Measurements from ENCODE around the gene IL5RA.

IL5RA gene

GRCh38 chr3:3110299-3110630 is at the start of gene IL5RA:
Gene IL5RA (minus strand): TSS chr3:3110374. CDS start chr3:3104984, 5,390 bp downstream.
- ATAC-seq (replicated peaks) (peak in 1 of 2 donors; percentile 52), DNase-seq (no peak)
- Mint-ChIP-seq H3K4me3 (peak within 1 kb of the TSS in 1 of 2 donors; percentile 17), H3K27me3 (peaks cover under 1 to 14% of the 10 kb centered on the region in 2 donors), H3K9me3 (peaks cover 0 to 4% of the 10 kb centered on the region in 2 donors), H3K4me1 (peaks cover 18 to 42% of the 10 kb centered on the region in 2 donors), H3K27ac (peak within 1 kb of the TSS; percentile 81), H3K36me3 (no peaks in the 10 kb centered on the region)

- H3K4me3 Mint-ChIP-seq: no peak overlapping the region
- H3K4me1 Mint-ChIP-seq: peaks cover 0 to 2% of the 10 kb centered on the region in 2 donors
- ATAC-seq (replicated peaks): no peak
- H3K27me3 Mint-ChIP-seq: no peaks in the 10 kb centered on the region
- H3K9me3 Mint-ChIP-seq: no peaks in the 10 kb centered on the region
- H3K27ac Mint-ChIP-seq: peak overlapping the region; percentile 7
- peaks cover 29 to 50% of the 10 kb centered on the region in 2 donors for H3K36me3 Mint-ChIP-seq
- DNase-seq: no peak
Observed at GRCh38 chr3:3157484-3157883, 47.3 kb upstream of the IL5RA start.

GRCh38 chr3:3154879-3155610 is 44.9 kb upstream of the IL5RA start:
- ATAC-seq (replicated peaks) (no peak), DNase-seq (no peak)
- H3K4me3 Mint-ChIP-seq: no peak overlapping the region
- peaks cover 0 to 2% of the 10 kb centered on the region in 2 donors for H3K4me1 Mint-ChIP-seq
- no peaks in the 10 kb centered on the region for H3K9me3 Mint-ChIP-seq
- peaks cover 26 to 44% of the 10 kb centered on the region in 2 donors for H3K36me3 Mint-ChIP-seq
- peak overlapping the region; percentile 38 for H3K27ac Mint-ChIP-seq
- no peaks in the 10 kb centered on the region for H3K27me3 Mint-ChIP-seq

- ATAC-seq (replicated peaks): no peak
- no peaks in the 10 kb centered on the region for H3K9me3 Mint-ChIP-seq
- H3K4me3 Mint-ChIP-seq: no peak overlapping the region
- peaks cover 18 to 31% of the 10 kb centered on the region in 2 donors for H3K36me3 Mint-ChIP-seq
- H3K27ac Mint-ChIP-seq: peak overlapping the region; percentile 20
- H3K4me1 Mint-ChIP-seq: peaks cover 0 to 4% of the 10 kb centered on the region in 2 donors
- no peaks in the 10 kb centered on the region for H3K27me3 Mint-ChIP-seq
- no peak for DNase-seq
Observed at GRCh38 chr3:3151513-3151912, 41.3 kb upstream of the IL5RA start.

- Mint-ChIP-seq H3K36me3 (peaks cover 22 to 37% of the 10 kb centered on the region in 2 donors), H3K27ac (no peak overlapping the region), H3K4me3 (no peak overlapping the region), H3K9me3 (no peaks in the 10 kb centered on the region), H3K27me3 (no peaks in the 10 kb centered on the region), H3K4me1 (peaks cover 0 to 4% of the 10 kb centered on the region in 2 donors)
- DNase-seq: no peak
- no peak for ATAC-seq (replicated peaks)
Observed at GRCh38 chr3:3149560-3149959, 39.4 kb upstream of the IL5RA start.

GRCh38 chr3:3145831-3146230 is 35.7 kb upstream of the IL5RA start:
- no peaks in the 10 kb centered on the region for H3K27me3 Mint-ChIP-seq
- H3K36me3 Mint-ChIP-seq: peaks cover 30 to 48% of the 10 kb centered on the region in 2 donors

GRCh38 chr3:3141939-3142338 is 31.8 kb upstream of the IL5RA start:
- peaks cover 42 to 67% of the 10 kb centered on the region in 2 donors for H3K36me3 Mint-ChIP-seq
- no peaks in the 10 kb centered on the region for H3K27me3 Mint-ChIP-seq
- H3K27ac Mint-ChIP-seq: no peak overlapping the region
- no peak overlapping the region for H3K4me3 Mint-ChIP-seq
- H3K9me3 Mint-ChIP-seq: no peaks in the 10 kb centered on the region
- DNase-seq (no peak), ATAC-seq (replicated peaks) (peak in 1 of 2 donors; percentile 50)
- peaks cover 10 to 12% of the 10 kb centered on the region in 2 donors for H3K4me1 Mint-ChIP-seq

More at GRCh38 chr3:3145831-3146230, 35.7 kb upstream of the IL5RA start:
- DNase-seq: no peak
- H3K4me3 Mint-ChIP-seq: no peak overlapping the region
- no peaks in the 10 kb centered on the region for H3K9me3 Mint-ChIP-seq
- no peak overlapping the region for H3K27ac Mint-ChIP-seq
- ATAC-seq (replicated peaks): no peak
- H3K4me1 Mint-ChIP-seq: peaks cover 0 to 7% of the 10 kb centered on the region in 2 donors

- no peaks in the 10 kb centered on the region for H3K9me3 Mint-ChIP-seq
- peaks cover 37 to 55% of the 10 kb centered on the region in 2 donors for H3K36me3 Mint-ChIP-seq
- DNase-seq (no peak), ATAC-seq (replicated peaks) (no peak)
- no peak overlapping the region for H3K4me3 Mint-ChIP-seq
- no peaks in the 10 kb centered on the region for H3K27me3 Mint-ChIP-seq
- H3K27ac Mint-ChIP-seq: no peak overlapping the region
- peaks cover 22 to 35% of the 10 kb centered on the region in 2 donors for H3K4me1 Mint-ChIP-seq
Observed at GRCh38 chr3:3137526-3137925, 27.4 kb upstream of the IL5RA start.

- H3K27ac Mint-ChIP-seq: peak overlapping the region; percentile 44
- H3K36me3 Mint-ChIP-seq: peaks cover 38 to 48% of the 10 kb centered on the region in 2 donors
- H3K27me3 Mint-ChIP-seq: no peaks in the 10 kb centered on the region
- H3K4me1 Mint-ChIP-seq: peaks cover 18 to 35% of the 10 kb centered on the region in 2 donors
- H3K9me3 Mint-ChIP-seq: no peaks in the 10 kb centered on the region
- ATAC-seq (replicated peaks) (no peak), DNase-seq (no peak)
- no peak overlapping the region for H3K4me3 Mint-ChIP-seq
Observed at GRCh38 chr3:3134750-3135448, 24.7 kb upstream of the IL5RA start.

GRCh38 chr3:3133500-3133899 is 23.3 kb upstream of the IL5RA start:
- H3K4me3 Mint-ChIP-seq: no peak overlapping the region
- H3K36me3 Mint-ChIP-seq: peaks cover 31 to 40% of the 10 kb centered on the region in 2 donors
- H3K27me3 Mint-ChIP-seq: no peaks in the 10 kb centered on the region
- no peak for DNase-seq
- ATAC-seq (replicated peaks): no peak
- H3K9me3 Mint-ChIP-seq: no peaks in the 10 kb centered on the region
- H3K4me1 Mint-ChIP-seq: peaks cover 20 to 36% of the 10 kb centered on the region in 2 donors
- no peak overlapping the region for H3K27ac Mint-ChIP-seq

GRCh38 chr3:3129579-3129978 is 19.4 kb upstream of the IL5RA start:
- Mint-ChIP-seq H3K9me3 (no peaks in the 10 kb centered on the region), H3K27ac (no peak overlapping the region), H3K4me1 (peaks cover 21 to 47% of the 10 kb centered on the region in 2 donors), H3K4me3 (no peak overlapping the region), H3K36me3 (peaks cover 29 to 30% of the 10 kb centered on the region in 2 donors), H3K27me3 (no peaks in the 10 kb centered on the region)
- no peak for DNase-seq
- ATAC-seq (replicated peaks): no peak

GRCh38 chr3:3127432-3128010 is 17.3 kb upstream of the IL5RA start:
- Mint-ChIP-seq H3K27me3 (no peaks in the 10 kb centered on the region), H3K4me1 (peaks cover 17 to 36% of the 10 kb centered on the region in 2 donors), H3K36me3 (peaks cover 25% of the 10 kb centered on the region in 2 donors), H3K4me3 (peak overlapping the region; percentile 96 to 98), H3K27ac (peak overlapping the region; percentile 95), H3K9me3 (no peaks in the 10 kb centered on the region)
- ATAC-seq (replicated peaks): peak in 1 of 2 donors; percentile 26
- no peak for DNase-seq

- ATAC-seq (replicated peaks) (peak; percentile 90 to 92), DNase-seq (peak; percentile 94)
- H3K36me3 Mint-ChIP-seq: peaks cover 25% of the 10 kb centered on the region in 2 donors
- H3K4me1 Mint-ChIP-seq: peaks cover 17 to 36% of the 10 kb centered on the region in 2 donors
- H3K4me3 Mint-ChIP-seq: peak within 1 kb of the TSS; percentile 96 to 98
- H3K27me3 Mint-ChIP-seq: peaks cover 0 to 2% of the 10 kb centered on the region in 2 donors
- peak within 1 kb of the TSS; percentile 95 for H3K27ac Mint-ChIP-seq
- no peaks in the 10 kb centered on the region for H3K9me3 Mint-ChIP-seq
Observed at GRCh38 chr3:3126477-3127431, 16.6 kb upstream of the IL5RA start, which contains the start of gene TRNT1. Gene TRNT1 (plus strand): TSS chr3:3126940. CDS start chr3:3129041, 2,101 bp downstream.
